Type B pancreatic cell (in vitro differentiated cells): ENCODE results near the gene CA6. TPM values are rescaled to one million over a fixed set of nuclear protein-coding genes. Genes with fewer than 3 reads are reported as not detected.

Experiments
- DNase-seq: peaks from one replicate; pipeline ENCODE4 v3.0.0; 2021; ENCODE audit warnings: mixed read lengths; ENCODE audit not compliant: unreplicated experiment; ENCODE audit errors: extremely low spot score
- H3K27ac Mint-ChIP-seq: 2 replicates; pipeline ENCODE4 v1.8.0; 2021; ENCODE audit warnings: mild to moderate bottlenecking, mixed read lengths
- H3K27me3 Mint-ChIP-seq: 2 replicates; pipeline ENCODE4 v1.8.0; 2021; ENCODE audit warnings: mixed read lengths
- H3K36me3 Mint-ChIP-seq: 2 replicates; pipeline ENCODE4 v1.8.0; 2021; ENCODE audit warnings: mixed read lengths
- H3K4me1 Mint-ChIP-seq: one replicate; pipeline ENCODE4 v1.8.0; 2021; ENCODE audit warnings: mixed read lengths; ENCODE audit not compliant: unreplicated experiment
- H3K4me3 Mint-ChIP-seq: 2 replicates; pipeline ENCODE4 v1.8.0; 2021; ENCODE audit warnings: mild to moderate bottlenecking, mixed read lengths
- H3K9me3 Mint-ChIP-seq: 2 replicates; pipeline ENCODE4 v1.8.0; 2021; ENCODE audit warnings: mixed read lengths
- CTCF ChIP-seq: fragments of 200-600 bp; sonication (generic); conservative IDR thresholded peaks from 2 replicates; pipeline ENCODE4 v1.5.0; 2021; ENCODE audit warnings: antibody characterized with exemption, mild to moderate bottlenecking
- total RNA-seq: library from RNA; stranded (reverse); gene quantifications from 2 replicates; pipeline ENCODE4 v1.2.1, GENCODE V29; 2021; ENCODE audit warnings: low replicate concordance

Gene CA6
- total RNA-seq, 1 donor from 2014 or later, result not detected

- no peaks in the 10 kb centered on the region for H3K27me3 Mint-ChIP-seq
- H3K27ac Mint-ChIP-seq, result no peak overlapping the region
- no peak for TF ChIP-seq CTCF
- no peaks in the 10 kb centered on the region for H3K36me3 Mint-ChIP-seq
- DNase-seq, result no peak
- no peaks in the 10 kb centered on the region for H3K4me1 Mint-ChIP-seq
- no peaks in the 10 kb centered on the region for H3K9me3 Mint-ChIP-seq
- no peak overlapping the region for H3K4me3 Mint-ChIP-seq
These were observed 38.5 kb downstream of the CA6 start for GRCh38 chr1:8984203-8984602.

GRCh38 chr1:8984990-8985389 is 39.3 kb downstream of the CA6 start:
- H3K36me3 Mint-ChIP-seq, result no peaks in the 10 kb centered on the region
- no peak for DNase-seq
- no peaks in the 10 kb centered on the region for H3K9me3 Mint-ChIP-seq
- no peak overlapping the region for H3K27ac Mint-ChIP-seq
- H3K4me3 Mint-ChIP-seq, result no peak overlapping the region
- no peak for TF ChIP-seq CTCF
- no peaks in the 10 kb centered on the region for H3K4me1 Mint-ChIP-seq
- no peaks in the 10 kb centered on the region for H3K27me3 Mint-ChIP-seq

- Mint-ChIP-seq H3K36me3 (no peaks in the 10 kb centered on the region), H3K27me3 (no peaks in the 10 kb centered on the region), H3K27ac (no peak overlapping the region), H3K4me1 (no peaks in the 10 kb centered on the region), H3K9me3 (no peaks in the 10 kb centered on the region), H3K4me3 (no peak overlapping the region)
- no peak for TF ChIP-seq CTCF
- no peak for DNase-seq
These were observed 40.5 kb downstream of the CA6 start for GRCh38 chr1:8985915-8986813.

- no peak for TF ChIP-seq CTCF
- Mint-ChIP-seq H3K4me1 (no peaks in the 10 kb centered on the region), H3K36me3 (no peaks in the 10 kb centered on the region), H3K9me3 (no peaks in the 10 kb centered on the region), H3K27me3 (no peaks in the 10 kb centered on the region), H3K4me3 (no peak overlapping the region), H3K27ac (no peak overlapping the region)
- no peak for DNase-seq
These were observed 41.1 kb downstream of the CA6 start for GRCh38 chr1:8986814-8987190.

- Mint-ChIP-seq H3K9me3 (no peaks in the 10 kb centered on the region), H3K27me3 (no peaks in the 10 kb centered on the region), H3K27ac (no peak overlapping the region), H3K4me1 (no peaks in the 10 kb centered on the region), H3K36me3 (no peaks in the 10 kb centered on the region), H3K4me3 (no peak overlapping the region)
- DNase-seq, result no peak
- peak; percentile 99 for TF ChIP-seq CTCF
These were observed 42.4 kb downstream of the CA6 start for GRCh38 chr1:8987881-8988617.
